Measurements from ENCODE around the gene PRRT4. TPM values are rescaled to one million over a fixed set of nuclear protein-coding genes. Genes with fewer than 3 reads are reported as not detected.

Gene PRRT4
- total RNA-seq, 1 experiment from 2014 or later = 0.26 TPM

- Histone ChIP-seq H3K4me1 (replicated peaks; ENCODE audit: insufficient read depth) (no peaks in the 10 kb centered on the region), H3F3A (ENCODE audit: insufficient read depth, low read depth) (peaks cover 13% of the 10 kb centered on the region; the same call in 1 of the 2 replicates), H3K4me2 (no peak overlapping the region), H3K27me3 (ENCODE audit: insufficient read depth, low read depth) (no peaks in the 10 kb centered on the region), H3K79me2 (ENCODE audit: low read depth) (no peaks in the 10 kb centered on the region), H2AFZ (no peak overlapping the region), H3K27ac (no peak overlapping the region), H3K4me3 (no peak overlapping the region), H3K9me2 (ENCODE audit: insufficient read depth) (no peaks in the 10 kb centered on the region), H3K36me3 (ENCODE audit: low read depth) (no peaks in the 10 kb centered on the region; the same call in 1 of the 2 replicates), H3K9me3 (ENCODE audit: insufficient read depth, low read depth) (no peaks in the 10 kb centered on the region), H4K20me1 (ENCODE audit: insufficient read depth) (no peaks in the 10 kb centered on the region)
- POLR2A ChIA-PET (ENCODE audit: unreplicated experiment) = no interaction called here
- no peak for DNase-seq
- TF ChIP-seq CTCF (conservative IDR thresholded peaks at IDR 0.05) = no peak
- intact Hi-C loops (cut with micrococcal nuclease; ENCODE audit: unreplicated experiment) = no loop called here
- CTCF ChIA-PET = interaction anchor here (0.5 kb wide), 1 partner anchor 28 kb away, joined by 5 read pairs; no protein-coding TSS in a partner anchor
- no TSS peak for BruUV-seq (replicated peaks)
Measured at GRCh38 chr7:128396357-128396756, 34.9 kb upstream of the PRRT4 start.

DNA sequence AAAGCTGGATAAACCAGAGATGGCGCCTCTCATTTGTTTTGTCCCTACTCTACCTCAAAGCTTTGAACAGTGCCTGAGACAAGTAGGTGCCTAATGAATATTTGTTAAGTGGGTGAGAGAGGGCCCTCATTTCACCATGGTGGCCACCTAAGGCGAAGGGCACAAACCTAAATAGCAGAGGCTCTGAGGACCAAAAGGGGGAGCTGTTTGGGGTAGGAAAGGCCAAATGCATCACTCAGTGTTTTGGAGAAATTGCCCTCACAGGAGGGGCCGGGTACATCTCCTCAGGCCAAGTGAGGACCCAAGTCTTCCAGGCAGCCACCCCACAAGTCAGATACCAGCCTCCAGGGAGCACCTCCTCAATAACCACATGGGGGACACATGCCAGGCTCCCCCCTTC lies 34.3 kb upstream of the PRRT4 start:
- no peaks in the 10 kb centered on the region for H3K9me2 ChIP-seq (ENCODE audit: insufficient read depth)
- CTCF ChIA-PET = interaction anchor here (0.5 kb wide), 1 partner anchor 34 kb away, joined by 4 read pairs; no protein-coding TSS in a partner anchor
- H3K36me3 ChIP-seq (ENCODE audit: low read depth) = no peaks in the 10 kb centered on the region; the same call in 1 of the 2 replicates
- no peak overlapping the region for H3K4me2 ChIP-seq
- intact Hi-C loops (cut with micrococcal nuclease; ENCODE audit: unreplicated experiment) = no loop called here
- POLR2A ChIA-PET (ENCODE audit: unreplicated experiment) = no interaction called here
- no peaks in the 10 kb centered on the region for H3K9me3 ChIP-seq (ENCODE audit: insufficient read depth, low read depth)
- no peaks in the 10 kb centered on the region for H3K79me2 ChIP-seq (ENCODE audit: low read depth)
- H3K4me1 ChIP-seq (replicated peaks; ENCODE audit: insufficient read depth) = no peaks in the 10 kb centered on the region
- H3K27ac ChIP-seq = no peak overlapping the region
- H3F3A ChIP-seq (ENCODE audit: insufficient read depth, low read depth) = peaks cover 15% of the 10 kb centered on the region; the same call in 1 of the 2 replicates
- BruUV-seq (replicated peaks) = no TSS peak
- TF ChIP-seq EZH2 (IDR thresholded peaks at IDR 0.05; ENCODE audit: low read depth) (no peak), CTCF (conservative IDR thresholded peaks at IDR 0.05) (no peak)
- H3K27me3 ChIP-seq (ENCODE audit: insufficient read depth, low read depth) = no peaks in the 10 kb centered on the region
- no peak overlapping the region for H3K4me3 ChIP-seq
- H4K20me1 ChIP-seq (ENCODE audit: insufficient read depth) = no peaks in the 10 kb centered on the region
- DNase-seq = no peak
- no peak overlapping the region for H2AFZ ChIP-seq

DNA sequence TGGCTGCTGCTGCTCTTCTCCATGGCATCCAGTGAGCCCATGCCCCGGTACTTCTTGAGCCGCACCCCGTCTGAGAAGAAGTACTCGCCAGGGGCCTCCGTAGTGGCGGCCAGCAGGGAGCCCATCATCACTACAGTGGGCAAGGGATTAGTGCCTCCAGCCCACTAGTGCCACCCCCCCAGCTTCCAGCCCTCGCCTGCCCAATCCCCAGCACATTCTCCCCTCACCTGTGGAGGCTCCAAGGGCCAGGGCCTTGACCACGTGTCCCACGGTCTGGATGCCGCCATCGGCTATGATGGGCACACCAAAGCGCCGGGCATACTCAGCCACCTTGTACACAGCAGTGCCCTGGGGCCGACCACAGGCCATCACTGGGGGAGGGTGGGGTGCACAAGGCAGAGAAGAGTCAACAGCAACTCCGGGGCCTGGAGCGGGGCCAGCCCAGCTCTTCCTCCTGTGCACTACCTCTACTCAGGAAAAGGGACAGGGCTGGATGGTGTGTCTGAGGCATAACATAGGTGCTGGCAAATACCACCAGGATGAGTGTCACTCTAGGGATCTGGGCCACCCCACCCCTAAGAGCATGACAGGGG lies 33.5 kb upstream of the PRRT4 start:
- TF ChIP-seq CTCF (conservative IDR thresholded peaks at IDR 0.05) = no peak
- TF ChIP-seq EZH2 (IDR thresholded peaks at IDR 0.05; ENCODE audit: low read depth) = no peak
- H3K79me2 ChIP-seq (ENCODE audit: low read depth) = no peaks in the 10 kb centered on the region
- CTCF ChIA-PET = no interaction called here
- intact Hi-C loops (cut with micrococcal nuclease; ENCODE audit: unreplicated experiment) = no loop called here
- no peaks in the 10 kb centered on the region for H4K20me1 ChIP-seq (ENCODE audit: insufficient read depth)
- H3K27ac ChIP-seq = no peak overlapping the region
- H3K4me3 ChIP-seq = no peak overlapping the region
- H3K9me2 ChIP-seq (ENCODE audit: insufficient read depth) = no peaks in the 10 kb centered on the region
- no peaks in the 10 kb centered on the region for H3K27me3 ChIP-seq (ENCODE audit: insufficient read depth, low read depth)
- no peaks in the 10 kb centered on the region for H3K9me3 ChIP-seq (ENCODE audit: insufficient read depth, low read depth)
- H3K36me3 ChIP-seq (ENCODE audit: low read depth) = no peaks in the 10 kb centered on the region; the same call in 1 of the 2 replicates
- no peaks in the 10 kb centered on the region for H3K4me1 ChIP-seq (replicated peaks; ENCODE audit: insufficient read depth)
- no peak overlapping the region for H3K4me2 ChIP-seq
- BruUV-seq (replicated peaks) = no TSS peak
- POLR2A ChIA-PET (ENCODE audit: unreplicated experiment) = no interaction called here
- no peak overlapping the region for H2AFZ ChIP-seq
- no peak for DNase-seq
- H3F3A ChIP-seq (ENCODE audit: insufficient read depth, low read depth) = peaks cover 21% of the 10 kb centered on the region; the same call in 1 of the 2 replicates

Data from PC-9 (cell line).